ENCODE measurements around the gene CHRNE.

CHRNE gene

GRCh38 chr17:4895657-4896331, 7.1 kb downstream of the CHRNE start:
- Histone ChIP-seq H3K4me3 (ENCODE audit: low read length) (no peak overlapping the region), H3F3A (ENCODE audit: control insufficient read depth, insufficient read depth) (no peaks in the 10 kb centered on the region), H3K36me3 (ENCODE audit: control insufficient read depth, low read length) (peaks cover 24% of the 10 kb centered on the region), H3K27me3 (ENCODE audit: control insufficient read depth, low read length) (peaks cover 12% of the 10 kb centered on the region), H3K27ac (ENCODE audit: low read depth, low read length) (no peak overlapping the region), H3K9me2 (replicated peaks; ENCODE audit: control insufficient read depth, low read length) (no peaks in the 10 kb centered on the region), H3K79me2 (ENCODE audit: control insufficient read depth, low read length) (no peaks in the 10 kb centered on the region), H4K20me1 (ENCODE audit: control insufficient read depth, insufficient read depth, low read depth, low read length) (no peaks in the 10 kb centered on the region; the same call in 1 of the 2 replicates), H3K9me3 (ENCODE audit: control insufficient read depth, insufficient read depth, low read length) (no peaks in the 10 kb centered on the region), H3K4me1 (ENCODE audit: control insufficient read depth, low read length) (peaks cover 15% of the 10 kb centered on the region), H3K4me2 (ENCODE audit: low read length) (no peak overlapping the region)
- TF ChIP-seq, protein P1, sequence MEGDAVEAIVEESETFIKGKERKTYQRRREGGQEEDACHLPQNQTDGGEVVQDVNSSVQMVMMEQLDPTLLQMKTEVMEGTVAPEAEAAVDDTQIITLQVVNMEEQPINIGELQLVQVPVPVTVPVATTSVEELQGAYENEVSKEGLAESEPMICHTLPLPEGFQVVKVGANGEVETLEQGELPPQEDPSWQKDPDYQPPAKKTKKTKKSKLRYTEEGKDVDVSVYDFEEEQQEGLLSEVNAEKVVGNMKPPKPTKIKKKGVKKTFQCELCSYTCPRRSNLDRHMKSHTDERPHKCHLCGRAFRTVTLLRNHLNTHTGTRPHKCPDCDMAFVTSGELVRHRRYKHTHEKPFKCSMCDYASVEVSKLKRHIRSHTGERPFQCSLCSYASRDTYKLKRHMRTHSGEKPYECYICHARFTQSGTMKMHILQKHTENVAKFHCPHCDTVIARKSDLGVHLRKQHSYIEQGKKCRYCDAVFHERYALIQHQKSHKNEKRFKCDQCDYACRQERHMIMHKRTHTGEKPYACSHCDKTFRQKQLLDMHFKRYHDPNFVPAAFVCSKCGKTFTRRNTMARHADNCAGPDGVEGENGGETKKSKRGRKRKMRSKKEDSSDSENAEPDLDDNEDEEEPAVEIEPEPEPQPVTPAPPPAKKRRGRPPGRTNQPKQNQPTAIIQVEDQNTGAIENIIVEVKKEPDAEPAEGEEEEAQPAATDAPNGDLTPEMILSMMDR (IDR thresholded peaks at IDR 0.05; ENCODE audit: low read depth, low read length, poor library complexity, severe bottlenecking): no peak
- no peak for TF ChIP-seq EZH2phosphoT487 (IDR thresholded peaks at IDR 0.05; ENCODE audit: borderline replicate concordance, low read length)

GRCh38 chr17:4895121-4895520, 7.8 kb downstream of the CHRNE start:
- Histone ChIP-seq H3K4me1 (ENCODE audit: control insufficient read depth, low read length) (peaks cover 9% of the 10 kb centered on the region; the same call in 1 of the 2 replicates), H3K4me2 (ENCODE audit: low read length) (no peak overlapping the region), H3K27me3 (ENCODE audit: control insufficient read depth, low read length) (peaks cover 7% of the 10 kb centered on the region), H3K79me2 (ENCODE audit: control insufficient read depth, low read length) (no peaks in the 10 kb centered on the region), H3F3A (ENCODE audit: control insufficient read depth, insufficient read depth) (no peaks in the 10 kb centered on the region), H3K9me3 (ENCODE audit: control insufficient read depth, insufficient read depth, low read length) (no peaks in the 10 kb centered on the region), H4K20me1 (ENCODE audit: control insufficient read depth, insufficient read depth, low read depth, low read length) (no peaks in the 10 kb centered on the region; the same call in 1 of the 2 replicates), H3K9me2 (replicated peaks; ENCODE audit: control insufficient read depth, low read length) (no peaks in the 10 kb centered on the region), H3K27ac (ENCODE audit: low read depth, low read length) (no peak overlapping the region), H3K4me3 (ENCODE audit: low read length) (no peak overlapping the region), H3K36me3 (ENCODE audit: control insufficient read depth, low read length) (peaks cover 31% of the 10 kb centered on the region)
- TF ChIP-seq EZH2phosphoT487 (IDR thresholded peaks at IDR 0.05; ENCODE audit: borderline replicate concordance, low read length): no peak
- TF ChIP-seq, protein P1 (IDR thresholded peaks at IDR 0.05; ENCODE audit: low read depth, low read length, poor library complexity, severe bottlenecking): no peak

DNA sequence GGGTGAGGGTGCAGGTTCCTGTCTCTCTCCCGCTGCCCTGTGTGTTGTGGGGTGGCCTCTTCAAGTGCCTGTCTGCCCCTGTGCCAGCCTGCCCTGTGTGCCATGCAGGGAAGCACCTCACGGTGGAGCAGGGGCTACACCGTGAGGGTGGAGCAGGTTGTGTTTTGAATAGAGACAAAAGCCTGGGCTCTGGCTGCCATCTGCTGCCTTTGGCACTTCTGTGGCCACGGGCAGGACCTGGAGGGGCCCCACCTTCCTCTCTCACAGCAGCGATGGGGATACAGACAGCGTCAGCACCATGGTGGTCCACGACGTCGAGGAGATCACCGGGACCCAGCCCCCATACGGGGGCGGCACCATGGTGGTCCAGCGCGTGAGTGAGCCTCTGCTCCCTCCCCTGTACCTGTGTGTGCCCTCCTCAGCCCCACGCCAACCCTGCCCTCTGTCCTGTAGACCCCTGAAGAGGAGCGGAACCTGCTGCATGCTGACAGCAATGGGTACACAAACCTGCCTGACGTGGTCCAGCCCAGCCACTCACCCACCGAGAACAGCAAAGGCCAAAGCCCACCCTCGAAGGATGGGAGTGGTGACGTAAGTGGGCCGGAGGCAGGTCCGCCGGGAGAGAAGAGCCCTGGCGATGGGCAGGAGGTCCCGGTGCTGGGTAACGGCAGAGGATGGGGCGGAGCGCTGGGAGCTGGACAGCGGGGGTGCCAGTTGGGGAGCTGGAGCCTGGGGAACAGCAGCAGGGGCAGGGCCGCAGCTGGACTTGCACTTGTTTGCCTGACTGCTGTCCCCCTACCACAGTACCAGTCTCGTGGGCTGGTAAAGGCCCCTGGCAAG, 9.0 kb downstream of the CHRNE start:
- H3K9me3 ChIP-seq (ENCODE audit: control insufficient read depth, insufficient read depth, low read length): no peaks in the 10 kb centered on the region
- TF ChIP-seq, protein P1 (IDR thresholded peaks at IDR 0.05; ENCODE audit: low read depth, low read length, poor library complexity, severe bottlenecking): no peak
- no peak for TF ChIP-seq EZH2phosphoT487 (IDR thresholded peaks at IDR 0.05; ENCODE audit: borderline replicate concordance, low read length)
- H3F3A ChIP-seq (ENCODE audit: control insufficient read depth, insufficient read depth): no peaks in the 10 kb centered on the region
- no peak overlapping the region for H3K27ac ChIP-seq (ENCODE audit: low read depth, low read length)
- peaks cover under 1% of the 10 kb centered on the region; the same call in 1 of the 2 replicates for H3K4me1 ChIP-seq (ENCODE audit: control insufficient read depth, low read length)
- no peak overlapping the region for H3K4me3 ChIP-seq (ENCODE audit: low read length)
- H3K9me2 ChIP-seq (replicated peaks; ENCODE audit: control insufficient read depth, low read length): no peaks in the 10 kb centered on the region
- H4K20me1 ChIP-seq (ENCODE audit: control insufficient read depth, insufficient read depth, low read depth, low read length): no peaks in the 10 kb centered on the region
- H3K4me2 ChIP-seq (ENCODE audit: low read length): no peak overlapping the region
- H3K27me3 ChIP-seq (ENCODE audit: control insufficient read depth, low read length): no peaks in the 10 kb centered on the region
- H3K79me2 ChIP-seq (ENCODE audit: control insufficient read depth, low read length): no peaks in the 10 kb centered on the region
- peaks cover 35% of the 10 kb centered on the region for H3K36me3 ChIP-seq (ENCODE audit: control insufficient read depth, low read length)

Measured in DOHH2 (cell line).